GM18951 (cell line): ENCODE data around the gene DLG2.
"Not testable (repeated sequence)": the region's sequence is repeated elsewhere in the genome, so short reads cannot be mapped to it uniquely, and the experiment has no call there.

ENCODE experiments used
- POLR2A ChIP-seq: IDR thresholded peaks from 4 replicates; pipeline ENCODE4 v1.6.1; 2011; ENCODE audit warnings: mild to moderate bottlenecking; ENCODE audit not compliant: insufficient read length, insufficient read depth; ENCODE audit errors: extremely low read depth
- in situ Hi-C: fragments of 300-500 bp; cut with MboI; formaldehyde crosslinking; loops from one replicate; pipeline ENCODE4 v1.12.0; 2022; ENCODE audit warnings: low sequenced_read_pairs, mixed read lengths, inconsistent platforms; ENCODE audit not compliant: unreplicated experiment

The DLG2 gene

DNA sequence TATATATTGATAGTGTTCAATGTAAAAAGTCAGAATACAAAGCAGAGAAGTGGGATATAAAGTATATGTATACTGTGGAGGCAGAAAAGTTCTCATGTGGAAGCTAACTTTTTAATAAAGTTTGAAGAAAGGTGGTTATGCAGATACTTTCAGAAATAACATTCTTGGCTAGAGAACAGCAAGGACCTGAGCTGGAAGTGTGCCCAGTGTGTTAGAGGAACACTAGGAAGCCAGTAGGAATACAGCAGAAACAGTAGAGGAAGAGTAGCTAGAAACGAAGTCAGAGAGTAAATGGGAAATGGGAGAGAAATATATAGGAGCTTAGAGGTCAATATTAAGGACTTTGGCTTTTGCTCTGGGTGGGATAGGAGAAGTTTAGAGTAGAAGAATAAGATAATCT lies 1876.1 kb downstream of the DLG2 start:
- TF ChIP-seq POLR2A: no peak
- in situ Hi-C loops: no loop called here

DNA sequence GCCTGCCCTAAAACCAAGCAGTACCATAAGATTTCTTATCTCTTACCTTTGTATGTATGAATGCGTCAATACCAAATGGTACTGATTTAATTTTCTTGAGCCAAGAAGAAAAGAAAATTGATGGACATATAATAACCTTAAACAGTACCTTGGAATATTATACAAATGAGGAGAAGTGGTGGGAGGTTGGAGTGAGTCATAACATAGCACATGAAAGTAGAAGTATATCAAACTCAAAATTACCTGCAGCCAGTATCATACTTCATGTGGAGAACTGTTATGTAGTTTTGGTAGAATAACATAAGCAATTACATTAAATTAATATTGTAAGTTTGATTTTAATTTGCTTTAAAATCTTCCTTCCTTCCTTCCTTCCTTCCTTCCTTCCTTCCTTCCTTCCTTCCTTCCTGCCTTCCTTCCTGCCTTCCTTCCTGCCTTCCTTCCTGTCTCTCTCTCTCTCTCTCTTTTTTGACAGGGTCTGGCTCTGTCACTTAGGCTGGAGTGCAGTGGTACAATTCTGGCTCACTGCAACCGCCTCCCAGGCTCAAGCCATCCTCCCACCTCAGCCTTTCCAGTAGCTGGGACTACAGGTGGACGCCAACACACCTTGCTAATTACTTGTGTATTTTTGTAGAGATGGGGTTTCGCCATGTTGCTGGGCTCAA lies 1880.1 kb downstream of the DLG2 start:
- in situ Hi-C loops: no loop called here
- TF ChIP-seq POLR2A: no peak

DNA sequence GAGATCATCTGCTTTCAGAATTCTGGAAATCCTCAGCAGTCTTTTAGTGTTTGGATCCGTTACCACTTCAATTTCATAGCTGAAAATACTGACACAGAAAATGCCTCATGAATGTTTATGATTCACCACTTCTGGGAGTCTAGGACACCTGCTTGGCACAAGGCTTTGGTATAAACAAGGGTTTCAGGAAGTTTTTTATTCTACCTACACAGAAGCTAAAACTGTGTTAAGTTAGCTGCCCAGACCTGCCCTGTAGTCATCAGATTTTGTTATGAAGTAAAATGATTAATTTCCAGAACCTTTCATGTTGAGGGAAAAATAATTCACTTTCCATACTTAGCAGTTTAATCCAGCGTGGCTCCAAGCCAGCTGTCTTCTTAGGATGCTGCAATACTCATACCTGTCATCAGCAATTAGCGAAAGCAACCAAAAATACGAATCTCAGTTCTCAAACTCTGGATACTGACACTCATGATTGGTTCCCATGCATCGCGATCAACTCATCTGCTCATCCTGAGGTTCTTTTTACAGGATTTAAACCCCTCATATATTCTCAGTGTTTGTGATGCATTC lies 1882.4 kb downstream of the DLG2 start:
- in situ Hi-C loops: no loop called here
- TF ChIP-seq POLR2A: no peak

DNA sequence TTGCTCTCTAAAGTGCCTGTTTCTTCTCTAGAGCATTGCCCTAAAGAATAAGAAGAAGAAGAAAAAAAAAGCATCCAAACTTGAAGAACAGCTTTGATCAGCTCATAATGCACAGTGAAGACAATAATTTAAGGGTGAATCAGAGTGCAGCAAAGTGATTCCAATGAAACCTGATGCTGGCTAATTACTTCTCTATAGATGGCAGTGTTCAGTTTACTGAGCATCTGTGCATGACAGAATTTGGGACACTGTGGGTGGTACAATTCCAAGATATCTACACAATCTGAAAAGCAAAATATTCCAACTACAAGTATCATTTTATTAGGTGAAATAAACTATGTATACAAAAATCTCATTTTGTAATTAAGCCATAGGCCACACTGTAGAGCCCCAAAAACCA lies 1890.5 kb downstream of the DLG2 start:
- no peak for TF ChIP-seq POLR2A
- in situ Hi-C loops: no loop called here

DNA sequence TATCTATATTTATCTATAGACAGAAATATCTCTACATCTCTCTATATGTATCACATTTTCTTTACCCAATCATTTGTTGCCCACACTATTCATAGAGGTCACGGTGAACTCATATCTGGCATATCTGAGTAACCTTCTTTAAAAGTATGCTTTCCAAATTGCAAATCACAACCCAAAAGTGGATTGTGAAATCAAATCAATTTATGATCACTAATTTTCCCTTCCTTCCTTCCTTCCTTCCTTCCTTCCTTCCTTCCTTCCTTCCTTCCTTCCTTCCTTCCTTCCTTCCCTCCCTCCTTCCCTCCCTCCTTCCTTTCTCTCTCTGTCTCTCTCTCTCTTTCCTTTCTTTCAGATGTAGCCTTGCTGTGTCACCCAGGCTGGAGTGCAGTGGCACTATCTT lies 1893.0 kb downstream of the DLG2 start:
- in situ Hi-C loops: no loop called here
- no peak for TF ChIP-seq POLR2A

DNA sequence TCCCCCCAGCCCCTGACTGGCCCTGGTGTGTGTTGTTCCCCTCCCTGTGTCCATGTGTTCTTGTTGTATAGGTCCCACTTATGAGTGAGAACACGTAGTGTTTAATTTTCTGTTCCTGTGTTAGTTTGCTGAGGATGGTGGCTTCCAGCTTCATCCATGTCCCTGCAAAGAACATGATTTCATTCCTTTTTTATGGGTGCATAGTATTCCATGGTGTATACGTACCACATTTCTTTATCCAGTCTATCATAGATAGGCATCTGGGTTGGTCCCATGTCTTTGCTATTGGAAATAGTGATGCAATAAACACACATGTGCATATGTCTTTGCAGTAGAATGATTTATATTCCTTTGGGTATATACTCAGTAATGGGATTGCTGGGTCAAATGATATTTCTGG lies 1895.9 kb downstream of the DLG2 start:
- in situ Hi-C loops: not testable (repeated sequence)

DNA sequence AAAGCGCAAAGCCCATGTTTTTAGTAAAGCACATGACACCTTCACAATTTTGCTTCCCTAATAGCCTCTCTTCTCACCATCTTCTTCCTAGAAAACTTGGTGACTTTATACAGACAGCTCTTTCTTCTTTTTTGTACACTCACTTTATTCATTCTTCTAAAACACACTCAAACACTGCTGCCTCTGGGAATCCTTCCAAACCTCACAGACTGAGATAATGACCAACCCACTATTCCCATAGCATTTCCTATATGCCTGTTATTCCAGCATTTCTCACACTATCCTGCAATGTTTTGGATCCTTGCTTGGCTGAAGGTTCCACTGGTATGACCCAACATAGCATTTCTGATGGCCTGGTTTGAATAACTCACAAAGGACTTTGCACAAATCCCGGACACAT lies 1898.9 kb downstream of the DLG2 start:
- no peak for TF ChIP-seq POLR2A
- in situ Hi-C loops: no loop called here

DNA sequence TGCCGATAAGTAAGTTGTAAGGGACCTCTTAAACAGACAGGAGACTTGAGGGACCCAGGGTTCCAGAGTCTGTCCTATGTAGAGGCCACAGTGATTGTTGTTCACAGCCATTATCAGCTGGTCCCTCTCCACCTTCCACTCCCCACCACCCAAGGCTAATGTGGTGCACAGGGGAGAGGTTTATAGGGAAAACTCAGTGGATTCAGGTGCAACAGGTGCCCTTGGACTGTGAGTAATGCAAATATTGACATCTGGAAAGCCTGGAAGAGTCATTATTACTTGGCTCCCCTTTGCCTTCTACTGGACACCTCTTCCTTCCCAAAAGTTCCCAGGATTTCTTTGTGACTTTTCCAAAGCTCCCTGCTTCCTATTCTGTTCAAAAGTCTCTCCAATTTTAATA lies 1899.9 kb downstream of the DLG2 start:
- in situ Hi-C loops: no loop called here
- no peak for TF ChIP-seq POLR2A

DNA sequence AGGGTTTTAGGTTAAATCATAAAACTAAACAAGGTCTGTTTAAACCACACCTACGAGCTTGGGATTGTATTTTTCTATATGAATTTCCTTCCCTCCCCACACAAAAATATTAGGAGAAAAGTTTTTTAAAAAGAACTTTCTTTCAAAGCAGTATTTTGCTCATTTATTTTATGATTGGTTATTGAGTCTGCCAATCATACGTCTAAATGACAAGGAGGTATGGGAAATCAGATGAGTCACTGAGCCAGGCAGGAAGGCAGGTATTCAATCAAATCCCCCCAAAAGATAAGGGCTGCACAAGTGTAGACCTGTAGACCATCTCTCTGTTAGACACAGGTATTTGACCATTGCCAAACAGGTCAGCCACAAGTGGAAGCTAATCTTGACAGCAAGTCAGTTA lies 1900.8 kb downstream of the DLG2 start:
- no peak for TF ChIP-seq POLR2A
- in situ Hi-C loops: no loop called here

DNA sequence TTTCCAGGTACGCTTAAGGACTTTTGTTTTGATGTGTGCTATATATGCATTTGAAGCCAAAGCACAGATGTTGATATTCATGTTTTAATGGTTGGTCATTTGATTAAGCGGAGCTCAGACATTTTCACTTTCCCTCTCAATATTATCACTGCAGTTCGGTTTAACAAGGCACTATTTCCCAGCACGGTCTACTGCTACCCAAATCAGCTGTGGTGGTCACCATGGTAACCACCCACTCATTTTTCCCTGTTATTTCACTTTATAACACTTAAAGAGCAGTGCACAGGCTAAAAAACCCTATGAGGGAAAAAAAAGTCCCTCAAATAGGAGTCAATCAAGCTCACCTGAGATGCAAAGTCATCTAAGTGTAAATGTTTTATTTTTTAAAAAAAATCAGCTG lies 1901.4 kb downstream of the DLG2 start:
- TF ChIP-seq POLR2A: no peak
- in situ Hi-C loops: no loop called here

DNA sequence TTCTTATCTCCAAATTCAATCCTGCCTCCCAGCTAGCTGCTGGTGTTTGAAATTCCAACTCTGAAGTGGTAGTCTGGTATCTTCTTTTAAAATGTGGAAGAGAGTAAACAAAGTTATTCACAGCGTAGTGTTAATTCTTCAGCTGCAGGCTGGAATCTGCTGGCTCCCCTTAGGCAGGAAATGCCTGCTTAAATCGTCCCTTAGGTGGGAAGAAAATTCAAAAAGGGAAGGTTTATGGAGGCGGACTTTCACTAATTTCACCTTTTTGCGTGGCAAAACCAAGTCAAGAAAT lies 1901.9 kb downstream of the DLG2 start:
- no peak for TF ChIP-seq POLR2A
- in situ Hi-C loops: no loop called here

DNA sequence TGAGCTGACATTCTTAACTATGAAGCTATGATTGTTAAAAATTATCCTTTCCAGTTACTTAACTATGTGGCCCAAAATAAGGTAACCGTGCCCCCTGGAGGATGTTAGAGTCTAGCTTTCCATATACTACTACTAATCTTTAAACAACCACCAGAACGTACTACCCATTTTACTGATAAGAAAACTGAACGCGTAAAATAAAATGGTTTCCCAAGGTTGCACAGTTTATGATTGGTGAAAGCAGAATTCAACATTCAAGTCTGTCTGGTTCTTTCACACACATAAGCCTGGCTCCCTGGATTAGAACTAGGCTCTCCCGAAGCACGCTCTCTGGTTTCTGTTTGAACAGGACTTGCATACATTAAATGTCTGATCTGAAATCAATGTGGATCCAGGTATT lies 1903.1 kb downstream of the DLG2 start:
- in situ Hi-C loops: no loop called here

DNA sequence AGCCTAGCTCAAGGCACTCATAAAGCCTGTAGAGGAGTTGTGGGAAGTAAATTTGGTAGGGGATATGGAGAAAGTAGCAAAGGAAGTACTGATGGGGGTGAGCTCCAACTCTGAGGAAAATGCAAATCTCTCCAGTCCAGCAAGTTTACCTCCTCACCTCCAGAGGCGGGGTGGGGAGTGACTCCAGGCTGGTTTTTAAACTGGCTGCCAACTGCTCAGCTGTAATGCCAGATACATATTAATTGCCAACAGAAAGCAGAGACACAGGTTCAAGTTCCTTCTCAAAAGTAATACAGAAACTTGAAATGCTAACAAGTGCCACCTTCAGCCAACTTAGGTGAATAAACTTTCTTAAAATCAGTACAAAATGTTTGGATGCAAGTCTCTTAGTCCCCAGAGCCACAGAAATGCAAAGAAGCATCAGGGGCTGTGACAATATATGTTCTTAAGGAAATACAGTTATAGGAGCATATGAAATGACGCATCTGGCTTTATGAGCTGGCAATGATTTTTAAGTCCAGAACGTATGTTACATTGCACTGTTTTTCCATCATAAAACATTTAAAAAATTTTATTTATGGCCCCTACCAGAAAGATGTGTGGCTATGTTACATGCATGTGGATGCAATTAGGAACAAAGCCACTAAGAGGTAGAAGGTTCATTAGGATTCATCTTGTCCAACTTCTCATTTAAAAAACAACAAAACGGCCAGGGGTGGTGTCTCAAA lies 1904.6 kb downstream of the DLG2 start:
- TF ChIP-seq POLR2A: no peak
- in situ Hi-C loops: no loop called here

More for the DNA sequence above, 1903.1 kb downstream of the DLG2 start:
- TF ChIP-seq POLR2A: no peak

DNA sequence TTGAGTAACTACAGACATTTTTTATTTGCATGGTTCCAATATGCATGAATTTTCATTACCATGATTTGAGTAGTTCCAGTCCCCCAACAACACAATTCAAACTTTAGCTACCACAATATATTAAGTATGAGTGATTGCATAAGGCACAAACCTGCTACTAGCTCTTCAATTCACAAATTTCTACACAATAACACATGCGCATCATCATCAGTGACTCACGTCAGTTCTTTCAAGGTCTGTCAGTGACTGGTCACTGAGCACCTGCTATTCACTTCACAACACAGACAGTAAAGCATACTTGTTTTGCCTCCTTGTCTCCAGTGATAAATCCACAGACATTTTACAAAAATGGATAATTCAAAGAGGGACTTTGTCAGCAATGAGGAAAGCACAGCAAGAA lies 1905.9 kb downstream of the DLG2 start:
- no peak for TF ChIP-seq POLR2A

DNA sequence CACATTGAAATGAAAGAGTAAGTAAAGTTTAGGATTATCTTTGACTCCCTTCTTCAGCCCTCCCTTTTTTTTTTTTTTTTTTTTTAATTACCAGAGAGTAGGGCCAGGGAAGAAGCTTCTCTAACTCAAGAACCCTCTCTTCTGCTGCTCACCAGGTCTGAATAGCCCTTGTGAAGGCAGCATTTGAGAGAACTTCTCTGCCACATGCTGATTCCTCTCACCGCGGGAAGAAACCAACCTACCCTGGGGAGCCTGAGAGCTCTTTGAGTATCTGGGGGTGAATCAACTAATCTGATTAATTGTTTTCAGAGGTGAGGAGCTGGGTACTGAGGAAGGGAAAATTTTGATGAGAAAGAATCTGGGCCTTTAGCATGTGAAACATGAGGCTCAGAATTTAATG lies 1906.5 kb downstream of the DLG2 start:
- no peak for TF ChIP-seq POLR2A
- in situ Hi-C loops: no loop called here

More for the DNA sequence above, 1905.9 kb downstream of the DLG2 start:
- in situ Hi-C loops: no loop called here

DNA sequence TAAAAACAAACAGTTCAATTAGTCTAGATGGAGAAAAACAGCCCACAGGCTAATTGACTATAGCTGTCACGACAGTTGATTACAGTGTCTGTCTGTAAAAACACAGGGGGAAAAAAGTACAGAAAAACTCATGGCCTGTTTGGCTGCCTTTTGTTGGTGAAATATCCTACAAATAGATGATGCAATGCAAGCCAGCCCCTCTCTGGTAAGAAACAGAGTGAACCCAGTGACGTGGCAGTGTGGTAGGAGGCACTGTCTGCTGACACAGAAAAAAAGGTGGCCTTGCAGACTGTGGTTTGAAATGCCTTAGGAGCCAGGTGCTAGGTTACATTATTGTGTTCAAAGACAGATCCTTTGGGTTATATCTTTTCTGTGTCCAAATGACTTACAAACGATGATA lies 1909.6 kb downstream of the DLG2 start:
- TF ChIP-seq POLR2A: no peak
- in situ Hi-C loops: no loop called here
